HepG2 (cell line): ENCODE results near the gene USP14. TPM values are rescaled to one million over a fixed set of nuclear protein-coding genes. Genes with fewer than 3 reads are reported as not detected.

Source experiments
- GATA4 ChIP-seq: sonication (generic); IDR thresholded peaks from 2 replicates; pipeline ENCODE4 v1.6.1; 2016; ENCODE audit warnings: antibody characterized with exemption, low read depth, borderline replicate concordance
- KLF9 ChIP-seq: IDR thresholded peaks from 2 replicates; pipeline ENCODE4 v1.6.1; 2016; ENCODE audit warnings: low read depth
- NR3C1 ChIP-seq: sonication (generic); formaldehyde crosslinking; IDR thresholded peaks from 2 replicates; pipeline ENCODE4 v1.4.0; 2020; ENCODE audit warnings: missing genetic modification reagents
- PAWR ChIP-seq: sonication (generic); formaldehyde crosslinking; IDR thresholded peaks from 2 replicates; pipeline ENCODE4 v1.4.0; 2020; ENCODE audit warnings: missing genetic modification reagents, mild to moderate bottlenecking, borderline replicate concordance
- PCBP2 ChIP-seq: fragments of 200-400 bp; formaldehyde crosslinking; optimal IDR thresholded peaks from 2 replicates; pipeline ENCODE3; 2018; ENCODE audit warnings: low read length, low read depth; ENCODE audit not compliant: poor library complexity, severe bottlenecking
- PHF21A ChIP-seq: sonication (generic); formaldehyde crosslinking; IDR thresholded peaks from 2 replicates; pipeline ENCODE4 v1.5.0; 2020; ENCODE audit warnings: mild to moderate bottlenecking, missing genetic modification reagents
- PRPF4 ChIP-seq: fragments of 200-400 bp; formaldehyde crosslinking; IDR thresholded peaks from 2 replicates; pipeline ENCODE4 v1.6.1; 2016; ENCODE audit warnings: low read length, low read depth; ENCODE audit not compliant: poor library complexity, severe bottlenecking
- RARG ChIP-seq: sonication (generic); formaldehyde crosslinking; IDR thresholded peaks from 2 replicates; pipeline ENCODE4 v1.4.0; 2020; ENCODE audit warnings: low read depth, mild to moderate bottlenecking, missing genetic modification reagents
- SAFB2 ChIP-seq: sonication (generic); formaldehyde crosslinking; IDR thresholded peaks from 2 replicates; pipeline ENCODE4 v1.5.1; 2020; ENCODE audit warnings: missing genetic modification reagents, low read depth, mild to moderate bottlenecking, borderline replicate concordance
- ZNF251 ChIP-seq: sonication (generic); formaldehyde crosslinking; IDR thresholded peaks from 2 replicates; pipeline ENCODE4 v1.9.0; 2021; ENCODE audit warnings: mild to moderate bottlenecking, missing genetic modification reagents
- ZNF543 ChIP-seq: sonication (generic); formaldehyde crosslinking; IDR thresholded peaks from 2 replicates; pipeline ENCODE4 v1.4.0; 2020; ENCODE audit warnings: mild to moderate bottlenecking, missing genetic modification reagents
- ZNF616 ChIP-seq: sonication (generic); formaldehyde crosslinking; IDR thresholded peaks from 2 replicates; pipeline ENCODE4 v1.5.0; 2020; ENCODE audit warnings: low read depth, mild to moderate bottlenecking, missing genetic modification reagents
- polyA plus RNA-seq, 8 experiments: library from polyadenylated mRNA; depleted of rRNA in 3 of 8; stranded (reverse) in 7 of 8; unstranded in 1 of 8; fragments of >200 nt; fragmentation: Illumina TruSeq in 4 of 8; extraction: Trizol in 4 of 8; gene quantifications; 2 replicates each; pipeline versions ENCODE4 v1.2.1 to v1.2.3, GENCODE V29; 2011 to 2016; ENCODE audit warnings: low read depth in 4 of 8, missing spikeins in 1 of 8, mixed read lengths in 1 of 8; ENCODE audit not compliant: insufficient read depth in 1 of 8
- total RNA-seq, 5 experiments: library from RNA; depleted of rRNA; stranded (reverse); fragments of >200 nt; fragmentation: Illumina TruSeq; extraction: Trizol; gene quantifications; 2 replicates each; pipeline ENCODE4 v1.2.3, GENCODE V29; 2016; ENCODE audit warnings: low read depth in 1 of 5
- TF ChIP-seq, protein P1 (sequence below): sonication (generic); formaldehyde crosslinking; IDR thresholded peaks from 2 replicates; pipeline ENCODE4 v1.4.0; 2020; ENCODE audit warnings: missing genetic modification reagents, borderline replicate concordance
- TF ChIP-seq, protein P2 (sequence below): sonication (generic); formaldehyde crosslinking; IDR thresholded peaks from 2 replicates; pipeline ENCODE4 v1.5.0; 2020; ENCODE audit warnings: missing genetic modification reagents, mild to moderate bottlenecking, borderline replicate concordance
- TF ChIP-seq, protein P3 (sequence below): sonication (generic); formaldehyde crosslinking; IDR thresholded peaks from 2 replicates; pipeline ENCODE4 v1.5.0; 2020; ENCODE audit warnings: missing genetic modification reagents
- TF ChIP-seq, protein P4 (sequence below): sonication (generic); formaldehyde crosslinking; IDR thresholded peaks from 2 replicates; pipeline ENCODE4 v1.8.0; 2023; ENCODE audit warnings: mild to moderate bottlenecking, missing genetic modification reagents
- TF ChIP-seq, protein P5 (sequence below): sonication (generic); formaldehyde crosslinking; IDR thresholded peaks from 2 replicates; pipeline ENCODE4 v1.4.0; 2020; ENCODE audit warnings: mild to moderate bottlenecking, missing genetic modification reagents
- TF ChIP-seq, protein P6 (sequence below), 2 experiments: fragments of 450-650 bp in 1 of 2; sonication (generic) in 1 of 2; formaldehyde crosslinking; IDR thresholded peaks; 2 replicates each; pipeline versions ENCODE4 v1.5.0 to v1.8.0; 2020 to 2022; ENCODE audit warnings: mild to moderate bottlenecking in 1 of 2, missing genetic modification reagents in 1 of 2

Gene USP14
- total and polyA plus RNA-seq, 2 of the 13 experiments (the other 11 are each of a cell fraction or from before 2014, with no cell fraction given), result 14.7 to 16.6 TPM

DNA sequence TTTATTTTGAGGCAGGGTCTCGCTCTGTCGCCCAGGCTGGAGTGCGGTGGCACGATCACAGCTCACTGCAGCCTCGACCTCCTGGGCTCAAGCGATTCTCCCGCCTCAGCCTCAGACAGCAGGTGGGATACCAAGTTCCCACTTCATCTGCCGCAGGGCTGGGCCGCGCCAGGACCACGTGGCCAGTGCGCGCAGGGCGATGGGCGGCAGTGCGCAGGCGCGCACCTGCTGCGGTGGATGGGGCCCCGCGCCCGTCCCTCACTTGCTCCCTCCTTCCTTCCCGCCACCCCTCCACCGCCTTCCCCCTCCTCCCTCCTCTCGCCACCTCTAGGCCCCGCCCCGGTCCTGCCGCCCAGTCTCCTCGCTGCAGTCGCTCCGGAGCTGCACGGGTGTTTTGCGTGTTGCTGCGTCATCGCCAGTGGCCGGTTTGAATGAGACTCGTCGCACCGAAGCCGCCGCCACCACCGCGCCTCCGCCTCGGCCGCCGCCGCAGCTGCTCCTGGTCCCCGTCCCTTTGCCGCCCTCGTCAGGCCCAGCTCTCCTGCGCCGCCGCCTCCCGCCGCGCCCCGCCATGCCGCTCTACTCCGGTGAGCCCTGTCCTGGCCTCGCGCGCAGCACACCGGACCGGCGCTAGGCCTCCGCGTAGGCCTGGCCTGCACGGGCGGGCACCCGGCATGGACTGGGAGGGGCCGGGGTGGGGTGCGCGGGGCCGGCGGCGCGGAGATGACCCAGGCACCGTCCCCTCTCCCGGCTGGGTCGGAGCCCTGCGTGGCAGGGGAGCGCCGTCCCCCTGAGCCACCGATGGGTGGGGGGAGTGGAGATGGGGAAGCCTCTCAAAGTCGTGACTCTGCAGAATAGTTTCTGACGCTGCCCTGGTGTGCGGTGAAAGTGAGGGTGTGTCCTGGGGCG is at the start of gene USP14 (continued):
- TF ChIP-seq, protein P1, sequence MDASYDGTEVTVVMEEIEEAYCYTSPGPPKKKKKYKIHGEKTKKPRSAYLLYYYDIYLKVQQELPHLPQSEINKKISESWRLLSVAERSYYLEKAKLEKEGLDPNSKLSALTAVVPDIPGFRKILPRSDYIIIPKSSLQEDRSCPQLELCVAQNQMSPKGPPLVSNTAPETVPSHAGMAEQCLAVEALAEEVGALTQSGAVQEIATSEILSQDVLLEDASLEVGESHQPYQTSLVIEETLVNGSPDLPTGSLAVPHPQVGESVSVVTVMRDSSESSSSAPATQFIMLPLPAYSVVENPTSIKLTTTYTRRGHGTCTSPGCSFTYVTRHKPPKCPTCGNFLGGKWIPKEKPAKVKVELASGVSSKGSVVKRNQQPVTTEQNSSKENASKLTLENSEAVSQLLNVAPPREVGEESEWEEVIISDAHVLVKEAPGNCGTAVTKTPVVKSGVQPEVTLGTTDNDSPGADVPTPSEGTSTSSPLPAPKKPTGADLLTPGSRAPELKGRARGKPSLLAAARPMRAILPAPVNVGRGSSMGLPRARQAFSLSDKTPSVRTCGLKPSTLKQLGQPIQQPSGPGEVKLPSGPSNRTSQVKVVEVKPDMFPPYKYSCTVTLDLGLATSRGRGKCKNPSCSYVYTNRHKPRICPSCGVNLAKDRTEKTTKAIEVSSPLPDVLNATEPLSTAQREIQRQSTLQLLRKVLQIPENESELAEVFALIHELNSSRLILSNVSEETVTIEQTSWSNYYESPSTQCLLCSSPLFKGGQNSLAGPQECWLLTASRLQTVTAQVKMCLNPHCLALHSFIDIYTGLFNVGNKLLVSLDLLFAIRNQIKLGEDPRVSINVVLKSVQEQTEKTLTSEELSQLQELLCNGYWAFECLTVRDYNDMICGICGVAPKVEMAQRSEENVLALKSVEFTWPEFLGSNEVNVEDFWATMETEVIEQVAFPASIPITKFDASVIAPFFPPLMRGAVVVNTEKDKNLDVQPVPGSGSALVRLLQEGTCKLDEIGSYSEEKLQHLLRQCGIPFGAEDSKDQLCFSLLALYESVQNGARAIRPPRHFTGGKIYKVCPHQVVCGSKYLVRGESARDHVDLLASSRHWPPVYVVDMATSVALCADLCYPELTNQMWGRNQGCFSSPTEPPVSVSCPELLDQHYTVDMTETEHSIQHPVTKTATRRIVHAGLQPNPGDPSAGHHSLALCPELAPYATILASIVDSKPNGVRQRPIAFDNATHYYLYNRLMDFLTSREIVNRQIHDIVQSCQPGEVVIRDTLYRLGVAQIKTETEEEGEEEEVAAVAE (CRISPR knock-in tag), result no peak
- TF ChIP-seq ZNF251 (CRISPR knock-in tag) (peak; percentile 92; the same call in 1 of the 2 replicates), PAWR (CRISPR knock-in tag) (no peak), PRPF4 (no peak), RARG (0 out of 2 replicates have a peak, but pooled peaks have one; percentile 74), ZNF543 (CRISPR knock-in tag) (peak; percentile 80; the same call in 1 of the 2 replicates), ZNF616 (CRISPR knock-in tag) (peak; percentile 97), SAFB2 (peak; percentile 96), NR3C1 (CRISPR knock-in tag) (no peak), PCBP2 (no peak), KLF9 (CRISPR knock-in tag) (peak; percentile 94; the same call in 1 of the 2 replicates), PHF21A (CRISPR knock-in tag) (peak; percentile 40; the same call in 1 of the 2 replicates), GATA4 (no peak)
- TF ChIP-seq, protein P2, sequence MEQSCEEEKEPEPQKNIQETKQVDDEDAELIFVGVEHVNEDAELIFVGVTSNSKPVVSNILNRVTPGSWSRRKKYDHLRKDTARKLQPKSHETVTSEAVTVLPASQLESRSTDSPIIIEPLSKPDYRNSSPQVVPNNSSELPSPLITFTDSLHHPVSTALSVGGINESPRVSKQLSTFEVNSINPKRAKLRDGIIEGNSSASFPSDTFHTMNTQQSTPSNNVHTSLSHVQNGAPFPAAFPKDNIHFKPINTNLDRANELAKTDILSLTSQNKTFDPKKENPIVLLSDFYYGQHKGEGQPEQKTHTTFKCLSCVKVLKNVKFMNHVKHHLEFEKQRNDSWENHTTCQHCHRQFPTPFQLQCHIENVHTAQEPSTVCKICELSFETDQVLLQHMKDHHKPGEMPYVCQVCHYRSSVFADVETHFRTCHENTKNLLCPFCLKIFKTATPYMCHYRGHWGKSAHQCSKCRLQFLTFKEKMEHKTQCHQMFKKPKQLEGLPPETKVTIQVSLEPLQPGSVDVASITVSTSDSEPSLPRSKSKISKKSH (CRISPR knock-in tag), result peak; percentile 99
- TF ChIP-seq, protein P3, sequence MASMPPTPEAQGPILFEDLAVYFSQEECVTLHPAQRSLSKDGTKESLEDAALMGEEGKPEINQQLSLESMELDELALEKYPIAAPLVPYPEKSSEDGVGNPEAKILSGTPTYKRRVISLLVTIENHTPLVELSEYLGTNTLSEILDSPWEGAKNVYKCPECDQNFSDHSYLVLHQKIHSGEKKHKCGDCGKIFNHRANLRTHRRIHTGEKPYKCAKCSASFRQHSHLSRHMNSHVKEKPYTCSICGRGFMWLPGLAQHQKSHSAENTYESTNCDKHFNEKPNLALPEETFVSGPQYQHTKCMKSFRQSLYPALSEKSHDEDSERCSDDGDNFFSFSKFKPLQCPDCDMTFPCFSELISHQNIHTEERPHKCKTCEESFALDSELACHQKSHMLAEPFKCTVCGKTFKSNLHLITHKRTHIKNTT (CRISPR knock-in tag), result no peak
- TF ChIP-seq, protein P4, sequence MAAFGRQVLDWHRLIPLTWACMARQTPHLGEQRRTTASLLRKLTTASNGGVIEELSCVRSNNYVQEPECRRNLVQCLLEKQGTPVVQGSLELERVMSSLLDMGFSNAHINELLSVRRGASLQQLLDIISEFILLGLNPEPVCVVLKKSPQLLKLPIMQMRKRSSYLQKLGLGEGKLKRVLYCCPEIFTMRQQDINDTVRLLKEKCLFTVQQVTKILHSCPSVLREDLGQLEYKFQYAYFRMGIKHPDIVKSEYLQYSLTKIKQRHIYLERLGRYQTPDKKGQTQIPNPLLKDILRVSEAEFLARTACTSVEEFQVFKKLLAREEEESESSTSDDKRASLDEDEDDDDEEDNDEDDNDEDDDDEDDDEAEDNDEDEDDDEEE (CRISPR knock-in tag), result peak; percentile 98
- TF ChIP-seq, protein P5, sequence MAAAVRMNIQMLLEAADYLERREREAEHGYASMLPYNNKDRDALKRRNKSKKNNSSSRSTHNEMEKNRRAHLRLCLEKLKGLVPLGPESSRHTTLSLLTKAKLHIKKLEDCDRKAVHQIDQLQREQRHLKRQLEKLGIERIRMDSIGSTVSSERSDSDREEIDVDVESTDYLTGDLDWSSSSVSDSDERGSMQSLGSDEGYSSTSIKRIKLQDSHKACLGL (CRISPR knock-in tag), result peak; percentile 97
- TF ChIP-seq, protein P6, sequence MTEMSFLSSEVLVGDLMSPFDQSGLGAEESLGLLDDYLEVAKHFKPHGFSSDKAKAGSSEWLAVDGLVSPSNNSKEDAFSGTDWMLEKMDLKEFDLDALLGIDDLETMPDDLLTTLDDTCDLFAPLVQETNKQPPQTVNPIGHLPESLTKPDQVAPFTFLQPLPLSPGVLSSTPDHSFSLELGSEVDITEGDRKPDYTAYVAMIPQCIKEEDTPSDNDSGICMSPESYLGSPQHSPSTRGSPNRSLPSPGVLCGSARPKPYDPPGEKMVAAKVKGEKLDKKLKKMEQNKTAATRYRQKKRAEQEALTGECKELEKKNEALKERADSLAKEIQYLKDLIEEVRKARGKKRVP (CRISPR knock-in tag; IDR thresholded peaks at IDR 0.05), result 0 out of 4 replicates have a peak, but pooled peaks of 1 of the 2 experiments have one; percentile 8
